HCT116 (cell line): Measurements from ENCODE around the gene THSD8. TPM values are rescaled to one million over a fixed set of nuclear protein-coding genes. Genes with fewer than 3 reads are reported as not detected.
A peak's percentile ranks its signal among the peaks of the same experiment; 100 is the strongest.

Experiments used
- EGR1 ChIP-seq: IDR thresholded peaks from 2 replicates; pipeline ENCODE4 v1.6.1; 2012; ENCODE audit warnings: low read depth
- EZH2 ChIP-seq: fragments of 200-600 bp; sonication (generic); IDR thresholded peaks from 2 replicates; pipeline ENCODE4 v1.6.1; 2017; ENCODE audit warnings: antibody characterized with exemption, mixed run types
- JUND ChIP-seq: IDR thresholded peaks from 2 replicates; pipeline ENCODE4 v1.6.1; 2012
- POLR2A ChIP-seq: IDR thresholded peaks from 2 replicates; pipeline ENCODE4 v1.7.0; 2011; ENCODE audit warnings: borderline replicate concordance; ENCODE audit not compliant: insufficient read depth, insufficient read length; ENCODE audit errors: extremely low read depth
- POLR2AphosphoS5 ChIP-seq: IDR thresholded peaks from 2 replicates; pipeline ENCODE4 v1.6.1; 2011; ENCODE audit warnings: mild to moderate bottlenecking, low read depth, low read length, moderate library complexity
- RAD21 ChIP-seq: IDR thresholded peaks from 2 replicates; pipeline ENCODE4 v1.6.1; 2012; ENCODE audit warnings: low read depth, mild to moderate bottlenecking
- SIN3A ChIP-seq: IDR thresholded peaks from 2 replicates; pipeline ENCODE4 v1.6.1; 2012; ENCODE audit warnings: low read depth
- SP1 ChIP-seq: IDR thresholded peaks from 2 replicates; pipeline ENCODE4 v1.6.1; 2012; ENCODE audit warnings: low read depth
- SRF ChIP-seq: IDR thresholded peaks from 2 replicates; pipeline ENCODE4 v1.6.1; 2012; ENCODE audit warnings: low read depth
- YY1 ChIP-seq: IDR thresholded peaks from 2 replicates; pipeline ENCODE4 v1.6.1; 2011; ENCODE audit warnings: low read length, low read depth, moderate library complexity, mild to moderate bottlenecking; ENCODE audit not compliant: insufficient replicate concordance; ENCODE audit errors: extremely low read depth
- total RNA-seq: library from RNA; stranded (reverse); gene quantifications from one replicate; pipeline ENCODE4 v1.2.1, GENCODE V29; 2021; ENCODE audit not compliant: unreplicated experiment
- TF ChIP-seq, protein P1 (sequence below): IDR thresholded peaks from 2 replicates; pipeline ENCODE4 v1.6.1; 2012
- TF ChIP-seq, protein P2 (sequence below), 3 experiments: fragments of 200-600 bp in 1 of 3; sonication (generic) in 1 of 3; IDR thresholded peaks in 2 of 3; conservative IDR thresholded peaks in 1 of 3; 2 replicates each; pipeline ENCODE4 v1.5.1; 2012 to 2017; ENCODE audit warnings: low read depth in 2 of 3, low read length in 2 of 3, antibody characterized with exemption in 1 of 3, borderline replicate concordance in 1 of 3, control low read depth in 1 of 3, mild to moderate bottlenecking in 1 of 3, mixed read lengths in 1 of 3, mixed run types in 1 of 3, moderate library complexity in 1 of 3; ENCODE audit not compliant: insufficient read depth in 1 of 3

Gene THSD8
- total RNA-seq, 1 experiment from 2014 or later = 33.3 TPM

DNA sequence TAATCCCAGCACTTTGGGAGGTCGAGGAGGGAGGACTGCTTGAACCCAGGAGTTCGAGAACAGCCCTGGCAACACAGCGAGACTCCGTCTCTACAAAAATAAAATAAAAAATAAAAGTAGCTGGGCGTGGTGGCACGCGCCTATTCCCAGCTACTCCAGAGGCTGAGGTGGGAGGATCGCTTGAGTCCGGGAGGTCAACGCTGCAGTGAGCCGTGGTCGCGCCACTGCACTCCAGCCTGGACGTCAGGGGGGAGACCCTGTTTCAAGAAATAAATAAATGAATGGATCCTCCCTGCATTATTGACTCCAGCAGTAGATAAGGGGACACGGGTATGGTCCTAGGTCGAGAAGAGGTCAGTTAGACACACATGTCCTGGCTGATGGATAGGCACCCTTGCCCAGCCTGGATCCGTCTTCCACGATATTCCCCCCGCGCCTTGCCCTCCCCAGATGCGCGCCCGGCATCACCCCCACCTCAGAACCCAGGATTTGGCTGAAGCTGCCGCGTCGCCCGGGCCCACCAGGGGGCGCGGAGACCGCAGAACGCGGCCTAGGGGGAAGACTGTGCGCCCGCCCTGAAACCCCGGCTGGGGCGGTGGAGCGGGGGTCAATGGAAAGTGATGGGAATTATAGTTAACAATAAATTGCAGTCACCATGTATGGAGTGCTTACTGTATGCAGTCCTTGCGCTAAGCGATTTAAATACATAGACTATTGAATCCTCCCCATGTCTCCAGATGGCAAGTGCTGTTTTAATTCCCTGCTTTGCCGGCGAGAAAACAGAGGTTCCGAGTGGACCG is 24.5 kb upstream of the THSD8 start (continued):
- TF ChIP-seq YY1 = peak; percentile 35
- no peak for TF ChIP-seq SIN3A
- TF ChIP-seq SRF = no peak
- TF ChIP-seq SP1 = no peak
- no peak for TF ChIP-seq JUND
- no peak for TF ChIP-seq EZH2
- TF ChIP-seq, protein P1, sequence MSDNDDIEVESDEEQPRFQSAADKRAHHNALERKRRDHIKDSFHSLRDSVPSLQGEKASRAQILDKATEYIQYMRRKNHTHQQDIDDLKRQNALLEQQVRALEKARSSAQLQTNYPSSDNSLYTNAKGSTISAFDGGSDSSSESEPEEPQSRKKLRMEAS = peak; percentile 51; the same call in 1 of the 2 replicates
- TF ChIP-seq POLR2AphosphoS5 = 0 out of 2 replicates have a peak, but pooled peaks have one; percentile 7
- peak; percentile 93 for TF ChIP-seq RAD21
- TF ChIP-seq POLR2A = no peak
- no peak for TF ChIP-seq EGR1
- TF ChIP-seq, protein P2, sequence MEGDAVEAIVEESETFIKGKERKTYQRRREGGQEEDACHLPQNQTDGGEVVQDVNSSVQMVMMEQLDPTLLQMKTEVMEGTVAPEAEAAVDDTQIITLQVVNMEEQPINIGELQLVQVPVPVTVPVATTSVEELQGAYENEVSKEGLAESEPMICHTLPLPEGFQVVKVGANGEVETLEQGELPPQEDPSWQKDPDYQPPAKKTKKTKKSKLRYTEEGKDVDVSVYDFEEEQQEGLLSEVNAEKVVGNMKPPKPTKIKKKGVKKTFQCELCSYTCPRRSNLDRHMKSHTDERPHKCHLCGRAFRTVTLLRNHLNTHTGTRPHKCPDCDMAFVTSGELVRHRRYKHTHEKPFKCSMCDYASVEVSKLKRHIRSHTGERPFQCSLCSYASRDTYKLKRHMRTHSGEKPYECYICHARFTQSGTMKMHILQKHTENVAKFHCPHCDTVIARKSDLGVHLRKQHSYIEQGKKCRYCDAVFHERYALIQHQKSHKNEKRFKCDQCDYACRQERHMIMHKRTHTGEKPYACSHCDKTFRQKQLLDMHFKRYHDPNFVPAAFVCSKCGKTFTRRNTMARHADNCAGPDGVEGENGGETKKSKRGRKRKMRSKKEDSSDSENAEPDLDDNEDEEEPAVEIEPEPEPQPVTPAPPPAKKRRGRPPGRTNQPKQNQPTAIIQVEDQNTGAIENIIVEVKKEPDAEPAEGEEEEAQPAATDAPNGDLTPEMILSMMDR (IDR thresholded peaks at IDR 0.05 in 2 of 3, conservative IDR thresholded peaks at IDR 0.05 in 1 of 3; ENCODE audit: borderline replicate concordance in 1 of 3, insufficient read depth in 1 of 3, low read depth in 2 of 3, low read length in 2 of 3) = peak; percentile 87 to 95 (median 94); a peak in 5 of 6 replicates
- TF ChIP-seq, all 23 proteins: peak for 6
